Memory B cell (primary cell): ENCODE measurements around the gene C1QTNF9.
"Not testable (repeated sequence)": the region's sequence is repeated elsewhere in the genome, so short reads cannot be mapped to it uniquely, and the experiment has no call there.

Experiments used
- ATAC-seq: fragments of 150-1000 bp; cut with Tn5 transposase; 2 replicates; pipeline ENCODE4 v1.10.0; 2021; ENCODE audit warnings: low read depth, mild to moderate bottlenecking, moderate library complexity
- DNase-seq, 2 donors: peaks; one replicate each; pipeline ENCODE4 v3.0.0; 2022; ENCODE audit warnings: low spot score in 2 of 2
- H3K27ac Mint-ChIP-seq: one replicate; pipeline ENCODE4 v1.8.0; 2022; ENCODE audit warnings: mild to moderate bottlenecking, moderate library complexity, mixed read lengths
- H3K27me3 Mint-ChIP-seq: one replicate; pipeline ENCODE4 v1.8.0; 2022; ENCODE audit warnings: mixed read lengths
- H3K36me3 Mint-ChIP-seq: one replicate; pipeline ENCODE4 v1.8.0; 2022; ENCODE audit warnings: mild to moderate bottlenecking, mixed read lengths
- H3K4me1 Mint-ChIP-seq: one replicate; pipeline ENCODE4 v1.8.0; 2022; ENCODE audit warnings: mixed read lengths
- H3K4me3 Mint-ChIP-seq: one replicate; pipeline ENCODE4 v1.8.0; 2022; ENCODE audit warnings: mild to moderate bottlenecking, moderate library complexity, mixed read lengths
- H3K9me3 Mint-ChIP-seq: one replicate; pipeline ENCODE4 v1.8.0; 2022; ENCODE audit warnings: mixed read lengths

The C1QTNF9 gene

GRCh38 chr13:24351423-24351822 is 42.0 kb downstream of the C1QTNF9 start:
- ATAC-seq = no peak
- no peaks in the 10 kb centered on the region for H3K4me1 Mint-ChIP-seq
- DNase-seq = no peak
- no peak overlapping the region for H3K27ac Mint-ChIP-seq
- no peaks in the 10 kb centered on the region for H3K9me3 Mint-ChIP-seq
- H3K4me3 Mint-ChIP-seq = no peak overlapping the region
- H3K27me3 Mint-ChIP-seq = no peaks in the 10 kb centered on the region
- H3K36me3 Mint-ChIP-seq = no peaks in the 10 kb centered on the region

GRCh38 chr13:24353736-24354135 is 44.4 kb downstream of the C1QTNF9 start:
- Mint-ChIP-seq H3K36me3 (no peaks in the 10 kb centered on the region), H3K27me3 (no peaks in the 10 kb centered on the region), H3K27ac (no peak overlapping the region), H3K9me3 (no peaks in the 10 kb centered on the region), H3K4me3 (no peak overlapping the region), H3K4me1 (no peaks in the 10 kb centered on the region)
- DNase-seq (no peak), ATAC-seq (no peak)

DNA sequence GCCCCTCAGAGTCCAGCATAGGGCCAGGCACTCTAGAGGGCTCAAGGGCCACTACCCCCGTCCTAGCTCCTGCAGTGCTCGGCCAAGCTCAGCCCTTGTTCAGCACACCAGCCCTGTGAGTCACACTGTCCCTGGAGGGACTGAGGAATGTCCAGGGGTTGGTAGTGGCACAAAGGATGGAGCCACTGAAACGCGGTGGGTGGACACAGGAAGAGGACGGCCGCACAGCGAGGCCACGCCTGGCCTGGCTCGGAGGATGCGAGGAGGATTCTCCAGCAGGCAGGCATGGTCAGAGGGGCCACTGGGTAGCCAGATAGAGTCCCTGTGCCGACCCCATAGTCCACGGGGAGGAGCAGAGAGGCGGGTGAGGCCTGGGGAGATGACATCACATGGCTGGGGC is 45.7 kb downstream of the C1QTNF9 start:
- no peak overlapping the region for H3K27ac Mint-ChIP-seq
- no peak for ATAC-seq
- H3K4me3 Mint-ChIP-seq = no peak overlapping the region
- DNase-seq = no peak
- H3K9me3 Mint-ChIP-seq = no peaks in the 10 kb centered on the region
- no peaks in the 10 kb centered on the region for H3K36me3 Mint-ChIP-seq
- no peaks in the 10 kb centered on the region for H3K27me3 Mint-ChIP-seq
- no peaks in the 10 kb centered on the region for H3K4me1 Mint-ChIP-seq

DNA sequence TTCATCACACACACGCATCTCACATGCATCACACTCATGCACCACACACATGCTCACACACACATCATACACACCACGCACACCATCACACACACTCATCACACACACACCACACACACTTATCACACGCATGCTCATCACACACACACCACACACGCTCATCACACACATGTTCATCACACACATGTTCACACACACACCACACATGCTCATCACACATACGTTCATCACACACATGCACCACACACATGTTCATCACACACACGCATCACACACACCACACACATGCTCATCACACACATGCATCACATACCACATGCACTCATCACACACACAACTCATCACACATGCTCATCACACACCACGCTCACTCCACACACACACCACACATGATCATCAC is 46.9 kb downstream of the C1QTNF9 start:
- Mint-ChIP-seq H3K9me3 (no peaks in the 10 kb centered on the region), H3K27me3 (no peaks in the 10 kb centered on the region), H3K36me3 (no peaks in the 10 kb centered on the region), H3K4me3 (no peak overlapping the region), H3K27ac (no peak overlapping the region), H3K4me1 (no peaks in the 10 kb centered on the region)
- DNase-seq (no peak), ATAC-seq (no peak)

GRCh38 chr13:24356837-24357236 is 47.5 kb downstream of the C1QTNF9 start:
- H3K36me3 Mint-ChIP-seq = no peaks in the 10 kb centered on the region

DNA sequence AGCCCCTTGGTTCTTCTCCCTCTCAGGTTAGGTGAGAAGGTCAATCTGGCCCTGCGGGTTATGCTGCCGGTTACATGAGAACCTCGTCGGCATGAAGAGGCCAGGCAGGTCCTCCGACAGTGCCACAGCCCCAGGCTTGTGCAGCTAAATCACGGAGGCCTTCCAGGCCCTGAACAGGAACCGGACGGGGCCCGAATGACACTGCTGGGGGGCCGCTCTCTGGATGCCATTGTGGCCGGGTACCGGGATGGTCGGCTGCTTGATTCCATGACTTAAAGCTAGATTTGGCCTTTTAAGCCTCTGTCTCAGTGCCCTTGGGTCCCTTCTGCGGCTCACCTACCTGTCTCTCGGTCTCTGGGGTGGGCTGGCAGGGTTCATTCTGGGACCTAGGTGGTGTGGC is 48.4 kb downstream of the C1QTNF9 start:
- H3K36me3 Mint-ChIP-seq = no peaks in the 10 kb centered on the region
- no peaks in the 10 kb centered on the region for H3K27me3 Mint-ChIP-seq

More at GRCh38 chr13:24356837-24357236, 47.5 kb downstream of the C1QTNF9 start:
- H3K4me1 Mint-ChIP-seq = no peaks in the 10 kb centered on the region
- ATAC-seq (no peak), DNase-seq (no peak)
- no peak overlapping the region for H3K4me3 Mint-ChIP-seq
- no peak overlapping the region for H3K27ac Mint-ChIP-seq
- no peaks in the 10 kb centered on the region for H3K27me3 Mint-ChIP-seq
- H3K9me3 Mint-ChIP-seq = no peaks in the 10 kb centered on the region

GRCh38 chr13:24358836-24359235 is 49.5 kb downstream of the C1QTNF9 start:
- H3K36me3 Mint-ChIP-seq, H3K27me3 Mint-ChIP-seq, H3K9me3 Mint-ChIP-seq, H3K4me3 Mint-ChIP-seq, DNase-seq, H3K27ac Mint-ChIP-seq, ATAC-seq, H3K4me1 Mint-ChIP-seq: not testable (repeated sequence)

More for the DNA sequence above, 48.4 kb downstream of the C1QTNF9 start:
- Mint-ChIP-seq H3K9me3 (no peaks in the 10 kb centered on the region), H3K4me3 (no peak overlapping the region), H3K4me1 (no peaks in the 10 kb centered on the region), H3K27ac (no peak overlapping the region)
- no peak for ATAC-seq
- no peak for DNase-seq

DNA sequence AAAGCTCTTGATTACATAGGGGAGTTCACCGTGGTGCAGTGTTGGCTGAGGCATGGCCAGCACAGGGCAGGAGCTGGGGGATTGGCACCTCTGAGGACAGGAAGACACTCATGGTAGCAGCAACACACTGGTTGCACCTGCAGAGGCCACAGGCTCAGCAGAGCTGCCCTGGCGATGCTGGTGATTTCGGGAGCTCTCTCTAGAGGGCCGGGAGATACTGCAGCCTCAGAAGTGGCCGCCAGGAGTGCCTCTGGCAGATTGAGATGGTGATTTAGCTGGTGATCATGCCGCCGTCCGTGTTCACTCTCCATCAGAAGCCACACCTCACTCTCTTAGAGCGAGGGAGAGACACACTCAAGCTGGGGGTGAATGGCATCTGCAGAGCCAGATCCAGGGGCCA is 49.9 kb downstream of the C1QTNF9 start:
- not testable (repeated sequence) for H3K4me3 Mint-ChIP-seq, H3K36me3 Mint-ChIP-seq, H3K27me3 Mint-ChIP-seq, H3K4me1 Mint-ChIP-seq, H3K27ac Mint-ChIP-seq, DNase-seq, ATAC-seq, H3K9me3 Mint-ChIP-seq

DNA sequence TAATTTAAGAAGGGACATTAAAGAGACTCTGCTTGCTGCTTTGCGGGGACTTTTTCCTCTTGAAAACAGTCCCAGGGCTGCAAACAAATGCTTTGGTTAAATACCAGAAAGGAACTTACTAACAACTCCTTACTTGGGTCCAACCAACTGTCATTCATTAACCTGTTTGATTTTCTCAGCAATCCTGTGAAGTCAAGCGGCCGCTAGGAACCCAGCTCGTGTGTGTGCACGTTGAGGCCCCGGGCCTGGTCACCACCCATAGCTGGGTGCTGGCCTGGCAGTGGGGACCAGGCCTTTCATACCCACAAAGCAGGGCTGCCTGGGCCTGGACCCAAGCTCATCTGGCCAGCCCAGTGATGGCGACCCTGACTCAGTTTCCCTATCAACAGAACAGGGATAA is 50.7 kb downstream of the C1QTNF9 start:
- H3K4me3 Mint-ChIP-seq = no peak overlapping the region

DNA sequence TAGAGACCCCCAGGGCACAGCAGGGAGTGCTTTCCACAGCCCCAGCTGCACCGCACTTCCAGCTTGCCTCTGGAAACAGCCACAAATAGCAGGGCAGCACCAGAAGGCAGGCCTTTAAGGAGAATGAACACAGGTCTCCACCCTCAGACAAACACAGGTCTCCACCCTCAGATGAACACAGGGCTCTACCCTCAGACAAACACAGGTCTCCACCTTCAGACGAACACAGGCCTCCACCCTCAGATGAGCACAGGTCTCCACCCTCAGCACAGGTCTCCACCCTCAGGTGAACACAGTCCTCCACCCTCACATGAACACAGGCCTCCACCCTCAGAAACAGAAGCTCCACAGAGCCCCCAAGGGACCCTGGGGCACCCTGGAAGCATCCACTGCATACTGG is 51.7 kb downstream of the C1QTNF9 start:
- H3K4me1 Mint-ChIP-seq = no peaks in the 10 kb centered on the region
- ATAC-seq = no peak
- H3K36me3 Mint-ChIP-seq = no peaks in the 10 kb centered on the region

More for the DNA sequence above, 50.7 kb downstream of the C1QTNF9 start:
- no peaks in the 10 kb centered on the region for H3K36me3 Mint-ChIP-seq
- H3K27me3 Mint-ChIP-seq = no peaks in the 10 kb centered on the region
- no peaks in the 10 kb centered on the region for H3K9me3 Mint-ChIP-seq
- DNase-seq = no peak
- no peak for ATAC-seq
- H3K4me1 Mint-ChIP-seq = no peaks in the 10 kb centered on the region
- H3K27ac Mint-ChIP-seq = no peak overlapping the region

GRCh38 chr13:24361852-24362366 is 52.5 kb downstream of the C1QTNF9 start:
- Mint-ChIP-seq H3K27me3 (peaks cover 3% of the 10 kb centered on the region), H3K36me3 (peaks cover 2% of the 10 kb centered on the region), H3K4me3 (no peak overlapping the region), H3K4me1 (no peaks in the 10 kb centered on the region), H3K9me3 (no peaks in the 10 kb centered on the region), H3K27ac (no peak overlapping the region)
- DNase-seq (no peak), ATAC-seq (no peak)

More for the DNA sequence above, 51.7 kb downstream of the C1QTNF9 start:
- H3K27me3 Mint-ChIP-seq = no peaks in the 10 kb centered on the region
- H3K9me3 Mint-ChIP-seq = no peaks in the 10 kb centered on the region
- H3K27ac Mint-ChIP-seq = no peak overlapping the region
- no peak overlapping the region for H3K4me3 Mint-ChIP-seq
- no peak for DNase-seq

DNA sequence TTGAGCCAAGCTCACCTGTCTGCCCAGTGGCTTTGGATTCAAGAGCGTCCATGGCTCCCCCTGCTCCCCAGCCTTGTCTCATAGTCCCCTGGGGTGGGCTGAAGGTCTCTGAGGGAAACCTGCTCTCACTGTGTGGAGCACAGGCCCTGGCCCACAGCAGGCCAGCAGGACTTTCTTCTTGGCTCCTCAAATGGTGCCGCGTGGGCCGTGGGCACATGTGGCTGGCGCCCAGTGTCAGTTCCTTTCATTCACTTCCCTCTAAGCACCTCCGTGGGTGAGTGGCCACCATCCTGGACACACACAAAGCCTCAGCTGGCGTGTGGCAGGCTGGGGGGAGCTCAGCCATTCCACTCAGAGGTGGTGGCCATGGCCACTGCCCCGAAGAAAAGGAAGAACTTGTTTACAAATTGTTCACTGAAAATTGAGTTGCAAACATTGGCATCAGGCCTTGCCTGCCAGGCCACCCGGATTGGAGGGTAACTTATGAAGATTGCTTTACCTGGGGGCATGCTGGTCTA is 53.1 kb downstream of the C1QTNF9 start:
- no peak for ATAC-seq
- Mint-ChIP-seq H3K27ac (no peak overlapping the region), H3K4me3 (no peak overlapping the region), H3K36me3 (peaks cover 2% of the 10 kb centered on the region), H3K9me3 (no peaks in the 10 kb centered on the region), H3K4me1 (no peaks in the 10 kb centered on the region), H3K27me3 (peaks cover 3% of the 10 kb centered on the region)
- DNase-seq = no peak

- Mint-ChIP-seq H3K36me3 (peaks cover 2% of the 10 kb centered on the region), H3K9me3 (no peaks in the 10 kb centered on the region), H3K27ac (no peak overlapping the region), H3K4me3 (no peak overlapping the region), H3K27me3 (peaks cover 5% of the 10 kb centered on the region), H3K4me1 (no peaks in the 10 kb centered on the region)
- ATAC-seq (no peak), DNase-seq (no peak)
Observed at GRCh38 chr13:24365191-24365590, 55.8 kb downstream of the C1QTNF9 start.

GRCh38 chr13:24366315-24366714 is 56.9 kb downstream of the C1QTNF9 start:
- not testable (repeated sequence) for DNase-seq, ATAC-seq, H3K36me3 Mint-ChIP-seq, H3K4me3 Mint-ChIP-seq, H3K4me1 Mint-ChIP-seq, H3K9me3 Mint-ChIP-seq, H3K27ac Mint-ChIP-seq
- peaks cover 13% of the 10 kb centered on the region for H3K27me3 Mint-ChIP-seq

- not testable (repeated sequence) for H3K4me3 Mint-ChIP-seq, H3K4me1 Mint-ChIP-seq, H3K9me3 Mint-ChIP-seq, ATAC-seq, H3K27ac Mint-ChIP-seq, H3K36me3 Mint-ChIP-seq, DNase-seq
- H3K27me3 Mint-ChIP-seq = peaks cover 22% of the 10 kb centered on the region
Observed at GRCh38 chr13:24371273-24371672, 61.9 kb downstream of the C1QTNF9 start.
